ENCODE results near the gene CLEC1B.
"Not testable (repeated sequence)": the region's sequence is repeated elsewhere in the genome, so short reads cannot be mapped to it uniquely, and the experiment has no call there.

CLEC1B gene

DNA sequence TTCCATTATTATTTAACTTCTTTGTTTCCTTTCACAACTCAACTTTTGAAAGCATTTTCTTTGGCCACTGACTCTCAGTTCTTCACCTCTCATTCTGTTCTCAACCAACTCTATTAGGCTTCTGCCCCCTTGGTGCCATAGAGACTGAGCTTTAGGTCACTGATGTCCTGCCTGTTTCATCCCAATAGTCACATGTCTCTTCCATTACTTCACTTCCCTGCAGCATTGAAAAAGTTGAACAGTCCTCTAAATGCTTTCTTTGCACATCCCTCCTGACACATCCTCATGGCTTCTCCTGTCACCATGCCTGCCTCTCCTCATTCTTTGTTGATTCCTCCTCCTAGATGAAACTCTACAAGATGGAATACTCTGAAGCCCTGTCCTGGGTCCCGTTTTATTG, 25.0 kb downstream of the CLEC1B start:
- DNase-seq = no peak

- no peak for DNase-seq
Observed at GRCh38 chr12:9971181-9971580, 27.7 kb downstream of the CLEC1B start, which contains the start of gene CLEC12A. CLEC12A (plus strand) TSS chr12:9971409; CDS start chr12:9971597, 188 bp downstream.

- DNase-seq = no peak
Observed at GRCh38 chr12:9969673-9970072, 29.2 kb downstream of the CLEC1B start.

DNA sequence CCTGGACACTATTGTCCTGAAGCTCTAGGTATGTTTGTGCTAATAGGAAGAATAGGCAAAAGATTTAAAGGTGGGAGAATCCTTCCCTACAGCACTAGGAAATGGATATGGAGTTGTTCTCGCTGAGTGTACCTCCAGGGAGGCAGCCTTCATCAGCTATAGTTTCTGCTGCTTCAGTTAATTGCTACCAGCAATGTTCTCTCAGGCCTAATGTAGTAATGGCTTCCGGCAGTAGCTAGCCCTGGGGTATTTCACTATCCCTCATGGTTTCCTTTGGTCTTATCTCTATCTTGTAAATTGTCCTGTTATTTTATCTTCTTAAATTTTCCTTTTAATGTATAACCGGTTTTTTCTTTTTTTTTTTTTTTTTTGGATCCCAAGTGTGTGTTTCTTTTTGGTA, 37.0 kb downstream of the CLEC1B start:
- no peak for DNase-seq

- DNase-seq = no peak
Observed at GRCh38 chr12:9961106-9961505, 37.8 kb downstream of the CLEC1B start.

- no peak for DNase-seq
Observed at GRCh38 chr12:9960590-9960989, 38.3 kb downstream of the CLEC1B start.

GRCh38 chr12:9957834-9958233, 41.1 kb downstream of the CLEC1B start:
- DNase-seq = no peak

- DNase-seq = not testable (repeated sequence)
Observed at GRCh38 chr12:9952954-9953729, 45.8 kb downstream of the CLEC1B start.

DNA sequence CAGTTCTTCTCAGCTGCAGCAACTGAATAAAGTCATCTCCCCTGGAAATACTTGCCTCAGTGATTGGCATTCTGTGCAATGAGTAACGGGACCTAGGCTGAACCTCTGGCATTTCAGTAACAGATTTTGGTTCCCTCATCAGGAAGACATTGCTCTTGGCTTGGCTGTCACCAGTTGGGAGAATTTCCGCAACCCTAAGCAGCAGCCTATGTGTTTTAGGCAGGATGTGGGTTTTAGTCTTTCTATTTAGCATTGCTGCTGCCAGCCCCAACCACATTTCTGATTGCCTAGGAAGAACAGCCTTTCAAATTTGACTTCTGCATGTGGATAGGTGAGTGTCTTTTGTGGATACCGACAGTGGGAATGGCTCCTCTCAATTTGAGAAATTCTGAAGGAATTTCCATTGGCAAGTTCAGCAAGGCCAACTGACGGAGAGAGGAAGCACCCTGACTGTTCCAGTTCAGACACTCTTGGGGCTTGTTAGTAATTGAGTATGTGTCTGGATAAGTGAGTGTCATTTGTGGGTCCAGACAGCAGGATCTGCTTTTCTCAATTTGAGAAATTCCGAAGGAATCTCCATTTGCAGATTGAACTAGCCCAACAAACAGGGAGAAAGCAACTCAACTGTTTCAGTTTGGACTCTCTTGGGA, 47.8 kb downstream of the CLEC1B start:
- no peak for DNase-seq

DNA sequence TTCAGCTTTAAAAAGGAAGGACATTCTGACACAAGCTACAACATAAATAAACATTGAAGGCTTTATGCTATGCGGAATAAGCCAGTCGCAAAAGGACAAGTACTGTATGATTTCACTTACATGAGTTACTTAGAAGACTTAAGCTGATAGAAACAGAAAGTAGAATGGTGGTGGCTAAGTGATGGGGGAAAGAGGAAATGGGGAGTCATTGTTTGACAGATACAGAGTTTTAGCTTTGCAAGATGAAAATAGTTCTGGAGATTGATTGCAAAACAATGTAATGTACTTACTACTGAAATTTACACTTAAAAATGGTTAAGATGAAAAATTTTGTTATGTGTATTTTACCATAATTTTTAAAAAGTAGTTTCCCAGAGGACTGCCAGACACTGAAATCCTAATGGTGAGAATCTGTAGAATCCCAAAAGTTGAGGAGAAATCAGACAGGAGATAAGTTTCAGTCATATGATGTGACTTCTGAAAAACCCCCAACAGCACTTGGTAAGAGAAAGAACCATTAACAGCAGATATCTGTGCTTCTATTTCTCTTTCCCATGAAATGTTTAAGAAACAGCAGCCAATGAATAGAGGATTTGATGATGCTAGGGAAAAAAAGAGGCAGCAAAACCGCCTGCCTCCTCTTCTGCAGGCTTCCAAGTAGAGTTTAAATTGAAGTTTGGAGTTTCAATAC, 50.2 kb downstream of the CLEC1B start:
- DNase-seq = no peak

- DNase-seq = no peak
Observed at GRCh38 chr12:9947674-9948073, 51.2 kb downstream of the CLEC1B start.

GRCh38 chr12:9944391-9944790, 54.5 kb downstream of the CLEC1B start:
- no peak for DNase-seq

GRCh38 chr12:9943240-9943639, 55.7 kb downstream of the CLEC1B start:
- no peak for DNase-seq

Measured in NCI-H774 (cell line).